Activated gamma-delta T cell treated with Interleukin-2 at 50 U/mL for 16 hours (primary cell): ENCODE data around the gene STX8.

Experiments
- DNase-seq: peaks from one replicate; pipeline ENCODE4 v3.0.0-alpha.2; 2020

STX8 gene

GRCh38 chr17:9203771-9204425 lies 371.7 kb downstream of the STX8 start:
- no peak for DNase-seq

GRCh38 chr17:9202532-9202931 lies 373.1 kb downstream of the STX8 start:
- no peak for DNase-seq

- no peak for DNase-seq
Measured at GRCh38 chr17:9200699-9201359, 374.8 kb downstream of the STX8 start.
